HG03064 (cell line): ENCODE data around the gene DIP2A.

Experiments
- ATAC-seq: cut with Tn5 transposase; IDR thresholded peaks from one replicate; pipeline ENCODE4 v1.9.1; 2021; ENCODE audit warnings: low read depth; ENCODE audit not compliant: unreplicated experiment

The DIP2A gene

GRCh38 chr21:46480466-46480865, 21.8 kb downstream of the DIP2A start:
- no peak for ATAC-seq

- no peak for ATAC-seq
These were observed 23.6 kb downstream of the DIP2A start for GRCh38 chr21:46482225-46482845.

- ATAC-seq: no peak
These were observed 24.1 kb downstream of the DIP2A start for GRCh38 chr21:46482846-46483231.

- ATAC-seq: no peak
These were observed 24.9 kb downstream of the DIP2A start for GRCh38 chr21:46483300-46484295.

GRCh38 chr21:46486481-46487126, 27.9 kb downstream of the DIP2A start:
- ATAC-seq: no peak

- no peak for ATAC-seq
These were observed 30.5 kb downstream of the DIP2A start for GRCh38 chr21:46489162-46489663.

GRCh38 chr21:46489800-46490199, 31.1 kb downstream of the DIP2A start:
- ATAC-seq: no peak

- ATAC-seq: no peak
These were observed 32.9 kb downstream of the DIP2A start for GRCh38 chr21:46491553-46491952.

- no peak for ATAC-seq
These were observed 34.2 kb downstream of the DIP2A start for GRCh38 chr21:46492851-46493250.

GRCh38 chr21:46493828-46494227, 35.1 kb downstream of the DIP2A start:
- ATAC-seq: no peak

GRCh38 chr21:46498335-46499050, 39.8 kb downstream of the DIP2A start:
- no peak for ATAC-seq

- no peak for ATAC-seq
These were observed 41.7 kb downstream of the DIP2A start for GRCh38 chr21:46500224-46500861.

GRCh38 chr21:46503922-46504550, 45.3 kb downstream of the DIP2A start:
- no peak for ATAC-seq

- ATAC-seq: no peak
These were observed 46.0 kb downstream of the DIP2A start for GRCh38 chr21:46504666-46505065.

GRCh38 chr21:46507562-46507961, 48.9 kb downstream of the DIP2A start:
- ATAC-seq: no peak

- no peak for ATAC-seq
These were observed 51.2 kb downstream of the DIP2A start for GRCh38 chr21:46509741-46510502.

- ATAC-seq: no peak
These were observed 56.4 kb downstream of the DIP2A start for GRCh38 chr21:46515109-46515508.

- no peak for ATAC-seq
These were observed 57.4 kb downstream of the DIP2A start for GRCh38 chr21:46516068-46516467.

- ATAC-seq: no peak
These were observed 58.7 kb downstream of the DIP2A start for GRCh38 chr21:46517361-46517760.
